ENCODE results near the gene DEPP1.

DNA sequence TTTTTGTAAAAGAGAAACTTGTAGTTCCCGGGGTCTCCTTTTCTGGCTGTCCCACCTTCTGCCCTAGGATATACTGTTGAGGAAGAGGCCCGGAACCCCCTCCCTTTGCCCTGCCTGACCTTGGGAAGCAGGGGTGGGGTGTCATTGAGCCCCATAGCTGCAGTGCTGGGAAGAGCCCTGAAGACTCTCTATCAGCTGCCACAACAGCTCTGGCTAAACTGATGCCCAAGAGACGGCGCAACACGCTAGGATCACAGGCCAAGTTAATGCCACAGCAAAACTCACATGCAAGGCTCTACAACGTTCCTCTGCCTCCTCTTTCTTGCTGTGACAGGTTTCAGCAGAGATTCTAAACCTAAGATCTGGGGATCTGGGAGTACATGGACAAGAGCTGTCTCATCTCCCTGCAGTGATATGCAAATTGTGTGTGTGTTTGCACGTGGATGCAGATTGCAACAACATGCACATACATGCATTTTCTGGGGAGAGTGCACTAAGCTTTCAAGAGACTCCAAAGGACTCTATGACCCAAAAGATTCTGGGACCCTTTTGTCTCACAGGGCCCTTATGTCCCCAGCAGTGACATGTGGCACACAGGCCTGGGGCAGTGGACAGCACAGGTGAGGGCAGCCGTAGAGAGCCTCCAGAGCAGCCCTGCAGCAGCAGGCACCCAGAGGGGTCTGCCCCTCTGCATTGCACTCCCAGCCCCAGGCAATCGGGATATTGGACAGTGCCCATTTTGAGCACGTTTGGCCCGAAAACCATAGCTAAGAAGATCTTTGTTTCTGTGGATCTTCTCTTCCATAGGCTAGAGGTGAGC lies 16.5 kb downstream of the DEPP1 start:
- TF ChIP-seq EZH2 (IDR thresholded peaks at IDR 0.05; ENCODE audit: borderline replicate concordance, low read depth, low read length, poor library complexity, severe bottlenecking): no peak
- TF ChIP-seq, protein P1, sequence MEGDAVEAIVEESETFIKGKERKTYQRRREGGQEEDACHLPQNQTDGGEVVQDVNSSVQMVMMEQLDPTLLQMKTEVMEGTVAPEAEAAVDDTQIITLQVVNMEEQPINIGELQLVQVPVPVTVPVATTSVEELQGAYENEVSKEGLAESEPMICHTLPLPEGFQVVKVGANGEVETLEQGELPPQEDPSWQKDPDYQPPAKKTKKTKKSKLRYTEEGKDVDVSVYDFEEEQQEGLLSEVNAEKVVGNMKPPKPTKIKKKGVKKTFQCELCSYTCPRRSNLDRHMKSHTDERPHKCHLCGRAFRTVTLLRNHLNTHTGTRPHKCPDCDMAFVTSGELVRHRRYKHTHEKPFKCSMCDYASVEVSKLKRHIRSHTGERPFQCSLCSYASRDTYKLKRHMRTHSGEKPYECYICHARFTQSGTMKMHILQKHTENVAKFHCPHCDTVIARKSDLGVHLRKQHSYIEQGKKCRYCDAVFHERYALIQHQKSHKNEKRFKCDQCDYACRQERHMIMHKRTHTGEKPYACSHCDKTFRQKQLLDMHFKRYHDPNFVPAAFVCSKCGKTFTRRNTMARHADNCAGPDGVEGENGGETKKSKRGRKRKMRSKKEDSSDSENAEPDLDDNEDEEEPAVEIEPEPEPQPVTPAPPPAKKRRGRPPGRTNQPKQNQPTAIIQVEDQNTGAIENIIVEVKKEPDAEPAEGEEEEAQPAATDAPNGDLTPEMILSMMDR (conservative IDR thresholded peaks at IDR 0.05; ENCODE audit: low read depth, low read length): no peak

Data from A673 (cell line).